Measurements from ENCODE around the gene VAMP2. TPM values are rescaled to one million over a fixed set of nuclear protein-coding genes. Genes with fewer than 3 reads are reported as not detected.
A peak's percentile ranks its signal among the peaks of the same experiment; 100 is the strongest.

VAMP2 gene
- total RNA-seq, 1 donor from 2014 or later: 2.6 TPM

- no peak for DNase-seq (ENCODE audit: low spot score)
Observed at GRCh38 chr17:8143581-8144400, 19.0 kb downstream of the VAMP2 start.

- DNase-seq (ENCODE audit: low spot score): no peak
Observed at GRCh38 chr17:8142887-8143580, 19.7 kb downstream of the VAMP2 start.

GRCh38 chr17:8142158-8142886 lies 20.4 kb downstream of the VAMP2 start:
- DNase-seq (ENCODE audit: low spot score): no peak

GRCh38 chr17:8141741-8142140 lies 21.0 kb downstream of the VAMP2 start:
- DNase-seq (ENCODE audit: low spot score): no peak

- no peak for DNase-seq (ENCODE audit: low spot score)
Observed at GRCh38 chr17:8141045-8141444, 21.7 kb downstream of the VAMP2 start.

GRCh38 chr17:8140065-8141029 lies 22.4 kb downstream of the VAMP2 start:
- DNase-seq (ENCODE audit: low spot score): no peak

- DNase-seq (ENCODE audit: low spot score): peak; percentile 99
Observed at GRCh38 chr17:8138672-8139371, 23.9 kb downstream of the VAMP2 start.

GRCh38 chr17:8138374-8138671 lies 24.4 kb downstream of the VAMP2 start:
- DNase-seq (ENCODE audit: low spot score): no peak

GRCh38 chr17:8137645-8138373 lies 24.9 kb downstream of the VAMP2 start:
- peak; percentile 51 for DNase-seq (ENCODE audit: low spot score)

- DNase-seq (ENCODE audit: low spot score): no peak
Observed at GRCh38 chr17:8133941-8134340, 28.8 kb downstream of the VAMP2 start.

GRCh38 chr17:8133399-8133798 lies 29.3 kb downstream of the VAMP2 start:
- no peak for DNase-seq (ENCODE audit: low spot score)

GRCh38 chr17:8131844-8132441 lies 30.8 kb downstream of the VAMP2 start:
- no peak for DNase-seq (ENCODE audit: low spot score)

GRCh38 chr17:8128125-8128784 lies 34.5 kb downstream of the VAMP2 start:
- no peak for DNase-seq (ENCODE audit: low spot score)

GRCh38 chr17:8126491-8127066 lies 36.2 kb downstream of the VAMP2 start:
- peak; percentile 47 for DNase-seq (ENCODE audit: low spot score)

GRCh38 chr17:8125947-8126490 lies 36.7 kb downstream of the VAMP2 start:
- peak; percentile 19 for DNase-seq (ENCODE audit: low spot score)

- DNase-seq (ENCODE audit: low spot score): peak; percentile 83
Observed at GRCh38 chr17:8125154-8125946, 37.4 kb downstream of the VAMP2 start.

- peak; percentile 44 for DNase-seq (ENCODE audit: low spot score)
Observed at GRCh38 chr17:8124350-8125153, 38.2 kb downstream of the VAMP2 start.

Data from umbilical cord (tissue), 2 donors.